HG03378 (cell line): ENCODE measurements around the gene CHMP3.

ENCODE experiments used
- ATAC-seq: cut with Tn5 transposase; IDR thresholded peaks from one replicate; pipeline ENCODE4 v1.9.1; 2021; ENCODE audit warnings: mild to moderate bottlenecking, moderate library complexity; ENCODE audit not compliant: unreplicated experiment

CHMP3 gene

GRCh38 chr2:86476092-86476491 is 87.2 kb downstream of the CHMP3 start:
- no peak for ATAC-seq

DNA sequence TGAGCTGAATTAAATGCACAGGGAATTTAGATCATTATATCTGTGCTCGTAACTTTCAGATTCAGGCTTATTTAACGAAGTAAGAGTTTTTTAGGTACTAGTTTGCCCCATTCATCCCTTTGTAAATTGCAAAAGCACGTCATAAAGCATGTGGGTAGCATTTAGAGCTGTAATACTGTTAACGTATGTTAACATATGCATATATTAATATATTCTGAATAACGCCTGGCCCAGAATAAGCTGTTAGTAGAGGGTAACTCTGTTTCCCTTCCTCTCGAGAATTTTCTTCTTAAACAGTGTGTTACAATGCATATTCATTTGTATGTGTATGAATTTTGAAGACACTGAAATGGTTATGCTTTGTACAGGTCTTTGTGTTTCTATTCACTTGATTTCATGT is 91.6 kb downstream of the CHMP3 start:
- no peak for ATAC-seq

GRCh38 chr2:86470890-86471289 is 92.4 kb downstream of the CHMP3 start:
- no peak for ATAC-seq

DNA sequence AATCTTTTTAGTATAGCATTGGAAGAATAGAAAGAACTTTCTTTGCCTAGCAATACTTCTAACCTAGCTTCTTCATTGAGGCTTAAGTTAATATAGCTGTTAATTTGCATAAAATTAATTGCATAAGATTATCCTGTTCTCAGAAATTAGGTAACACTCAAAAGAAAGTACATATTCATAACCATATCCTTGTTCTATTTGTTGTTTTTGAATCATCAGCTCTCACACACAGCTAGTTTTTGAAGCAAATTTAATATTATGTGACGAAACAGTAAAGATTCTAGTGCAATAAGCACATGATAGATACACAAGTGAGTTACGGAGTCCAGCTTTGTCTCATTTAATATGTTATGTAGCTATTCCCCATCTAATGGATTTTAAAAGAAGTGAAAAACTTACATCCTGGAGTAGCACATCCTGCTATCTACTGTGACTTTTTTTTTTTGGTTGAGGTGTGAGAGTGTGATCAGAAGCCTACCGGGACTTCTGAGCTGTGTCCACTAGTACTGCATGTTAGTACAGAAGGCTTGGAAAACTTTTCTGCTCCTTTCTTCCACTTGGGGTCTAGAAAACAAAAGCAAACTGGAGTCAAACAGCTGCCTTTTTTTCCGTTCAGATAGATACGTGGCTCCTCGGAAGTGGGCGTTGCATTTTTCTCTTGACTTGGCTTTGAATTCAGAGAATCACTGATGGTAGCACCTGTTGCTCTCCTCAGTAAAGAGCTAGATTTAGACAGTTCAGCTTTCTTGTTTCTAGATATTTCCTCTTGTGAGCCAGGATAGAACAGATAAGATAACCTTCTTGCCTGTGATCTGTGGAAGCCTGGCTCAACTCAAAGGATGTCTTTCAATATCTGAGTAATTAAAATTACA is 94.8 kb downstream of the CHMP3 start:
- no peak for ATAC-seq

DNA sequence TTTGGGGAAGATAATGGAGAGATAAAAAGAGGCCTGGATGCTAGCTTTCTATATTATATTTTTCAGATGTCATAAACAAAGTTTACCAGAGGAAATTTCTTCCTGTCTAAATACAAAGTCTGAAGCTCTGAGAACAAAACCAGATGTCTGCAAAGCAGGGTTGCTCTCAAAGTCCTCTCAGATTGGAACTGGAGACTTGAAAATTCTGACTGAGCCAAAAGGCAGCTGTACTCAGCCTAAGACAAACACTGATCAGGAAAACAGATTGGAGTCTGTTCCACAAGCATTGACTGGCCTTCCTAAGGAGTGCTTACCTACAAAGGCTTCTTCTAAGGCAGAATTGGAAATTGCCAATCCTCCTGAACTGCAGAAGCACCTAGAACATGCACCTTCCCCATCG is 96.9 kb downstream of the CHMP3 start:
- ATAC-seq, result no peak

DNA sequence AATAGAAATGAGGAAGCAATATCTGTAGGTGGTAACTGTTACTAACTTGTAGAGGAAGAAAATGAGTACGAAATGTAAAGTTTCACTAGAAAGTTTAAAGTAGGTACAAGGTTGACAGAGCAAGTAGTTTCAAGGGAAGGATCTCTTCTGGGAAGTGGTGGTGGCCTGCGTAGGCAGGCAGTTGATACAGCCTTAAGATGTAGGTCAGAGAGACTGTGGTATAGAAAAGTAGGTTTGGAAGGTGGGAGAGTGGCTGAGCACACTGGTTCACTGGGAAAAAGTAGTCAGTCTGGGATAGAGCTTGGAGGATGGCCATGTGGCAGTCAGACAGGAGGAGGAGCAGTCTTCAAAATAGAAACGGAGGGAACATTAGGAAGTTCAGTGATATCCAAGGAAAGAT is 98.6 kb downstream of the CHMP3 start:
- ATAC-seq, result no peak

DNA sequence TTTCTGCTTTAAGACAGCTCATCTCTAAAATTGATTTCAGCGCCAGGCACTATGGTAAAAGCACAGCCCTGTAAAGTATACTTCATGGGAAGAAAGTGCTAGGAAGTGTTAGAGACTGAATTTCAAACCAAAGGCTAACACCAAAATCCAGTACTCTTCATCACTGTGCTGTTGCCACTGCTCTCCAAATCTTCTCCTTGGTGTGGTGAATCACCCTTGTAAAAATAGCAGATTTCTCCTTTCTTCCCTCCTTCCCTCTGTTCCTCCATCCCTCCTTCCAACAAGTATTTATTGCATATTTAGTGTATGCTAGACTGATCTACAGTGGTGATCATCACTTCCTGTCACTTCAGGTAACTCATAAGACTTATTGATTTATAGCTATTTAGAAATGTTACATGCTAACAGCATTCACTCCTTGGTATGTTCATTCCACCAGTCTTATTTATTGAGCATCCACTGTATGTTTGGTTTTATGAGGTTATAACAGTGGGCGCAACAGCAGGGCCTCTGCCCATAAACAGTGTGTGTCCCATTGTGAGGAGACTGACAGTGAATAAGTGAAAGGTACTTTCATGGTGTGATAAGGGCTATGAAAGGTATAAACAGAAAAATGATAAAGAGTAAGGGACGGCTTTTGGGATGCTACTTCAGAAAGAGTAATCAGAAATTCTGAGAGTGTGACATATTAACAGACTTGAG is 102.0 kb downstream of the CHMP3 start:
- ATAC-seq, result no peak

DNA sequence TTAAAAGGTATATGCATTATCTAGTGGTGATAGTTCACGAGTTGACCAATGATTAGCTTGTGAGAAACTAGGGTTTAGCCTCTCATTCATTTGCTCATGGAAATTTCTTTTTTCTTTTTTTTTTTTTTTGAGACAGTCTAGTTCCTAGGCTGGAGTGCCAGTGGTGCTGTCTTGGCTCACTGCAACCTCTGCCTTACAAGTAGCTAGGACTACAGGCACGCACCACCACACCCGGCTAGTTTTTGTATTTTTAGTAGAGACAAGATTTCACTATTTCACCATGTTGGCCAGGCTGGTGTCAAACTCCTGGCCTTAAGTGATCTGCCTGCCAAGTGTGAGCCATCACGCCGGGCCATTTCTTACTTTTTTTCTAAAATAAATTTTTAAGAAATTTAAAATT is 108.1 kb downstream of the CHMP3 start:
- no peak for ATAC-seq

DNA sequence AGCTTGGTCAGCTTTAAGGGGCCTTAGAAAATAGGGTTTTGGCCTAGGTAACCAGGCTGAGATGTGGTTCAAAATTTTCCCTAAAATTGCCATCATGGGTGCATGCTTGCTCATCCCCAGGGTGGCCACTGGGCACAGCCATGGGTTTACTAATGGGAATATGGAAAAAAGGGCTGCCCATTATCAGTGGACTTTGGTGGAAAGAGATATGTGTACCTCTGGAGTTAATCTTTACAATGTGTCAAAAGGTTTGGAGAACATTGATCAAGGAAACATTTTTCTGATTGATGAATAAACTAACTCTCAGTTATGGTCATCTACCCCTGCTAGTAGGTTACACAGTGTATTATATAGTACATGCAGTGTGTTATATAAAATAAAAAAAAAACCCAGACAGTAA is 109.0 kb downstream of the CHMP3 start:
- ATAC-seq, result no peak

DNA sequence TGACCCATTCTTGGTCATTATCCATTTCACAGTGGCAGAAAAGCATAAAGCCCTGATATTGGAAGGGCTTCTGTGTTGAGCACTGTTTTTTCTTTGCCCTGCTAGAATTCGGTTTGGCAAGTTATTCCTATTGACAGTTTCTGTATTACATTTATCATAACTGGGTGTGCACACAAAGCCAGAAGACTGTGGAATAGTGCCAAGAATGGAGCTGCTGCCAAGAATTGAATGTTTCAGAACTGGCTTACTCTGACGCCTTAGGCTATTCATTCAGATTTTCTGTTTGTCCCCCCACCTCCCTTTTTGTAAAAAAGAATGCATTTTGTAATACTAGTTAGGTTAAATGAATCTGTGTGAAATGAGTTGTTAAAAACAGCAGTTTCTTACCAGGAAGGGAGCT is 109.4 kb downstream of the CHMP3 start:
- no peak for ATAC-seq
